GM18873 (cell line): ENCODE results near the gene PHLDA1.
A peak's percentile ranks its signal among the peaks of the same experiment; 100 is the strongest.

Experiments
- ATAC-seq: cut with Tn5 transposase; IDR thresholded peaks from one replicate; pipeline ENCODE4 v1.9.1; 2021; ENCODE audit warnings: mild to moderate bottlenecking, moderate library complexity, moderate number of reproducible peaks; ENCODE audit not compliant: unreplicated experiment, low FRiP score

Gene PHLDA1

GRCh38 chr12:76031414-76032042 is at the start of gene PHLDA1:
PHLDA1 (minus strand) TSS chr12:76031776.
- ATAC-seq, result peak; percentile 89

- ATAC-seq, result no peak
These were observed 49.3 kb upstream of the PHLDA1 start for GRCh38 chr12:76080729-76081415.

GRCh38 chr12:76080017-76080728 is 48.6 kb upstream of the PHLDA1 start:
- no peak for ATAC-seq

- ATAC-seq, result no peak
These were observed 47.2 kb upstream of the PHLDA1 start for GRCh38 chr12:76078748-76079147.

- no peak for ATAC-seq
These were observed 43.9 kb upstream of the PHLDA1 start for GRCh38 chr12:76075448-76075847.

- no peak for ATAC-seq
These were observed 43.2 kb upstream of the PHLDA1 start for GRCh38 chr12:76074701-76075336.

- ATAC-seq, result no peak
These were observed 42.0 kb upstream of the PHLDA1 start for GRCh38 chr12:76073561-76073960.

- ATAC-seq, result no peak
These were observed 41.0 kb upstream of the PHLDA1 start for GRCh38 chr12:76072568-76072967.

GRCh38 chr12:76069339-76069738 is 37.8 kb upstream of the PHLDA1 start:
- ATAC-seq, result no peak

GRCh38 chr12:76065917-76066316 is 34.3 kb upstream of the PHLDA1 start:
- no peak for ATAC-seq

- no peak for ATAC-seq
These were observed 33.3 kb upstream of the PHLDA1 start for GRCh38 chr12:76064904-76065303.

- no peak for ATAC-seq
These were observed 28.5 kb upstream of the PHLDA1 start for GRCh38 chr12:76060111-76060510.

- ATAC-seq, result no peak
These were observed 25.8 kb upstream of the PHLDA1 start for GRCh38 chr12:76057326-76057725.

GRCh38 chr12:76055393-76055792 is 23.8 kb upstream of the PHLDA1 start:
- no peak for ATAC-seq

GRCh38 chr12:76049575-76050251 is 18.1 kb upstream of the PHLDA1 start:
- ATAC-seq, result no peak

GRCh38 chr12:76047742-76048141 is 16.2 kb upstream of the PHLDA1 start:
- no peak for ATAC-seq

GRCh38 chr12:76047060-76047459 is 15.5 kb upstream of the PHLDA1 start:
- ATAC-seq, result no peak

GRCh38 chr12:76043377-76043776 is 11.8 kb upstream of the PHLDA1 start:
- no peak for ATAC-seq

- no peak for ATAC-seq
These were observed 10.6 kb upstream of the PHLDA1 start for GRCh38 chr12:76042147-76042546.

GRCh38 chr12:76041406-76041805 is 9.8 kb upstream of the PHLDA1 start:
- no peak for ATAC-seq

GRCh38 chr12:76040461-76040860 is 8.9 kb upstream of the PHLDA1 start:
- ATAC-seq, result no peak
